ENCODE results near the gene NR2F1-AS1. TPM values are rescaled to one million over a fixed set of nuclear protein-coding genes. Genes with fewer than 3 reads are reported as not detected.

The NR2F1-AS1 gene
- 6.1 and 10.5 TPM in 2 replicates for total RNA-seq (2014; rRNA removed; shearing (Covaris generic))

GRCh38 chr5:93580927-93581445, at the start of gene NR2F1-AS1:
NR2F1-AS1 (minus strand) TSS chr5:93581219.
- DNase-seq (ENCODE audit: low read depth) = peak; percentile 50

GRCh38 chr5:93626801-93627200, 45.8 kb upstream of the NR2F1-AS1 start:
- no peak for DNase-seq (ENCODE audit: low read depth)

- DNase-seq (ENCODE audit: low read depth) = no peak
Observed at GRCh38 chr5:93623153-93623552, 42.1 kb upstream of the NR2F1-AS1 start.

- DNase-seq (ENCODE audit: low read depth) = peak; percentile 49
Observed at GRCh38 chr5:93622240-93622885, 41.3 kb upstream of the NR2F1-AS1 start.

GRCh38 chr5:93621327-93621798, 40.3 kb upstream of the NR2F1-AS1 start:
- DNase-seq (ENCODE audit: low read depth) = peak; percentile 91

- peak; percentile 87 for DNase-seq (ENCODE audit: low read depth)
Observed at GRCh38 chr5:93620487-93621326, 39.7 kb upstream of the NR2F1-AS1 start.

- no peak for DNase-seq (ENCODE audit: low read depth)
Observed at GRCh38 chr5:93616538-93617174, 35.6 kb upstream of the NR2F1-AS1 start.

- no peak for DNase-seq (ENCODE audit: low read depth)
Observed at GRCh38 chr5:93612855-93613243, 31.8 kb upstream of the NR2F1-AS1 start.

GRCh38 chr5:93611976-93612854, 31.2 kb upstream of the NR2F1-AS1 start:
- peak; percentile 24 for DNase-seq (ENCODE audit: low read depth)

GRCh38 chr5:93611273-93611975, 30.4 kb upstream of the NR2F1-AS1 start:
- no peak for DNase-seq (ENCODE audit: low read depth)

- DNase-seq (ENCODE audit: low read depth) = no peak
Observed at GRCh38 chr5:93610581-93611272, 29.7 kb upstream of the NR2F1-AS1 start.

GRCh38 chr5:93609762-93610161, 28.7 kb upstream of the NR2F1-AS1 start:
- DNase-seq (ENCODE audit: low read depth) = no peak

- DNase-seq (ENCODE audit: low read depth) = no peak
Observed at GRCh38 chr5:93608855-93609254, 27.8 kb upstream of the NR2F1-AS1 start.

GRCh38 chr5:93607367-93608258, 26.6 kb upstream of the NR2F1-AS1 start:
- peak; percentile 49 for DNase-seq (ENCODE audit: low read depth)

- DNase-seq (ENCODE audit: low read depth) = no peak
Observed at GRCh38 chr5:93606382-93606752, 25.3 kb upstream of the NR2F1-AS1 start.

GRCh38 chr5:93604644-93605515, 23.9 kb upstream of the NR2F1-AS1 start:
- no peak for DNase-seq (ENCODE audit: low read depth)

- peak; percentile 42 for DNase-seq (ENCODE audit: low read depth)
Observed at GRCh38 chr5:93603793-93604643, 23.0 kb upstream of the NR2F1-AS1 start.

All from Daoy (cell line).